Right lobe of liver (tissue), 4 donors: Measurements from ENCODE around the gene PELI3.

Experiments used
- CTCF ChIP-seq, 4 donors: fragments of 200-600 bp in 3 of 4; fragments of 450-650 bp in 1 of 4; IDR thresholded peaks; one replicate each; pipeline versions ENCODE4 v1.5.1 to v1.8.0; 2016 to 2022; ENCODE audit warnings: antibody characterized with exemption in 4 of 4, mild to moderate bottlenecking in 2 of 4
- POLR2A ChIP-seq: fragments of 450-650 bp; IDR thresholded peaks from one replicate; pipeline ENCODE4 v1.6.1; 2017; ENCODE audit warnings: antibody characterized with exemption, mild to moderate bottlenecking
- donor health status: DM: no; HTN: no; CAD: no.
- donor health status: DM: no; HTN: no; CAD: no.
- donor health status: DM: no; HTN: yes; CAD: no.

GRCh38 chr11:66473608-66474515 lies 7.2 kb downstream of the PELI3 start:
- TF ChIP-seq CTCF (IDR thresholded peaks at IDR 0.05) (no peak), POLR2A (no peak)
